Naive thymus-derived CD4-positive, alpha-beta T cell (primary cell): ENCODE measurements around the gene C17orf67. TPM values are rescaled to one million over a fixed set of nuclear protein-coding genes. Genes with fewer than 3 reads are reported as not detected.
A peak's percentile ranks its signal among the peaks of the same experiment; 100 is the strongest.

Experiments
- ATAC-seq: fragments of 150-1000 bp; cut with Tn5 transposase; 2 replicates; pipeline ENCODE4 v1.10.0; 2021; ENCODE audit warnings: mild to moderate bottlenecking, moderate library complexity
- CTCF ChIA-PET: fragments of 350-600 bp; sonication (Branson Sonifier 250); formaldehyde crosslinking; loops from one replicate; lab custom pipeline; 2021; ENCODE audit warnings: antibody characterized with exemption; lab: Charles Lee
- POLR2A ChIA-PET: fragments of 350-600 bp; sonication (Branson Sonifier 250); formaldehyde crosslinking; loops from one replicate; lab custom pipeline; 2021; ENCODE audit warnings: antibody characterized with exemption, inconsistent platforms; lab: Charles Lee
- DNase-seq, 9 donors: peaks; one replicate each; pipeline versions ENCODE4 v3.0.0 to v3.0.0-alpha.2; 2020 to 2022; ENCODE audit warnings: mixed read lengths in 1 of 9
- H3K27ac ChIP-seq: one replicate; pipeline ENCODE4 v1.7.0; 2013; ENCODE audit warnings: mild to moderate bottlenecking, low read depth, low read length, moderate library complexity
- H3K27me3 ChIP-seq, 2 donors: one replicate each; pipeline ENCODE4 v1.7.0; 2013; ENCODE audit warnings: low read length in 2 of 2, mild to moderate bottlenecking in 2 of 2, moderate library complexity in 2 of 2; ENCODE audit not compliant: control insufficient read depth in 2 of 2, insufficient read depth in 2 of 2
- H3K36me3 ChIP-seq, 3 experiments: 1 replicate in 2 of 3; 2 replicates in 1 of 3; pipeline ENCODE4 v1.7.0; 2013; ENCODE audit warnings: low read length in 3 of 3, mild to moderate bottlenecking in 3 of 3, moderate library complexity in 1 of 3; ENCODE audit not compliant: insufficient read depth in 3 of 3, control insufficient read depth in 2 of 3
- H3K4me1 ChIP-seq, 2 donors: one replicate each; pipeline ENCODE4 v1.7.0; 2013; ENCODE audit warnings: low read length in 2 of 2, mild to moderate bottlenecking in 2 of 2, moderate library complexity in 1 of 2; ENCODE audit not compliant: control insufficient read depth in 2 of 2, insufficient read depth in 2 of 2
- H3K4me3 ChIP-seq: 2 replicates; pipeline ENCODE4 v1.7.0; 2013; ENCODE audit warnings: mild to moderate bottlenecking, low read length
- H3K9me3 ChIP-seq, 3 experiments: 1 replicate in 2 of 3; 2 replicates in 1 of 3; pipeline ENCODE4 v1.7.0; 2013; ENCODE audit warnings: low read length in 3 of 3; ENCODE audit not compliant: control insufficient read depth in 2 of 3
- H3K27ac Mint-ChIP-seq, 9 donors: one replicate each; pipeline ENCODE4 v1.8.0; 2020 to 2022; ENCODE audit warnings: mixed read lengths in 9 of 9, mild to moderate bottlenecking in 8 of 9, moderate library complexity in 5 of 9, inconsistent platforms in 2 of 9
- H3K27me3 Mint-ChIP-seq, 5 donors: one replicate each; pipeline ENCODE4 v1.8.0; 2021 to 2022; ENCODE audit warnings: mixed read lengths in 5 of 5, mild to moderate bottlenecking in 1 of 5
- H3K36me3 Mint-ChIP-seq, 5 donors: one replicate each; pipeline ENCODE4 v1.8.0; 2020 to 2022; ENCODE audit warnings: mixed read lengths in 5 of 5, mild to moderate bottlenecking in 3 of 5, inconsistent platforms in 1 of 5
- H3K4me1 Mint-ChIP-seq, 7 donors: one replicate each; pipeline ENCODE4 v1.8.0; 2020 to 2022; ENCODE audit warnings: mixed read lengths in 7 of 7, mild to moderate bottlenecking in 3 of 7, inconsistent platforms in 1 of 7
- H3K4me3 Mint-ChIP-seq, 10 donors: one replicate each; pipeline ENCODE4 v1.8.0; 2020 to 2022; ENCODE audit warnings: mild to moderate bottlenecking in 10 of 10, mixed read lengths in 10 of 10, moderate library complexity in 6 of 10, inconsistent platforms in 2 of 10
- H3K9me3 Mint-ChIP-seq, 11 donors: one replicate each; pipeline ENCODE4 v1.8.0; 2020 to 2022; ENCODE audit warnings: mixed read lengths in 11 of 11, mild to moderate bottlenecking in 4 of 11, inconsistent platforms in 1 of 11, moderate library complexity in 1 of 11
- intact Hi-C, 2 donors: fragments of 100-400 bp; cut with micrococcal nuclease; formaldehyde crosslinking; loops; one replicate each; pipeline ENCODE4 v1.15.1; 2023
- polyA plus RNA-seq, 2 donors: library from polyadenylated mRNA; unstranded; fragments of 300-500 nt; fragmentation: Illumina TruSeq; gene quantifications; one replicate each; pipeline ENCODE4 v1.2.3, GENCODE V29; 2021
- total RNA-seq, 6 experiments: library from RNA in 5 of 6; stranded (reverse) in 5 of 6; gene quantifications; 1 replicate in 5 of 6; 2 replicates in 1 of 6; pipeline ENCODE4 v1.2.3 and lab custom pipeline; 2021 to 2026

C17orf67 gene
- total and polyA plus RNA-seq, 7 experiments from 2014 or later = 1.1 to 9.1 (median 3.8) TPM

- Histone ChIP-seq H3K27ac (peak overlapping the region; percentile 82), H3K9me3 (no peaks in the 10 kb centered on the region), H3K4me1 (peaks cover 0 to 18% of the 10 kb centered on the region in 2 donors), H3K27me3 (no peaks in the 10 kb centered on the region), H3K4me3 (peak overlapping the region; percentile 62), H3K36me3 (no peaks in the 10 kb centered on the region)
- ATAC-seq = peak; percentile 99
- Mint-ChIP-seq H3K4me3 (peak overlapping the region; percentile 87 to 99 (median 92)), H3K9me3 (no peaks in the 10 kb centered on the region), H3K36me3 (no peaks in the 10 kb centered on the region), H3K4me1 (peaks cover 19 to 37% (median 31%) of the 10 kb centered on the region in 7 donors), H3K27ac (peak overlapping the region; percentile 92 to 100 (median 96)), H3K27me3 (peaks cover 0 to 5% (median 0%) of the 10 kb centered on the region in 5 donors)
- intact Hi-C loops = loop anchor here (1.0 to 10.0 kb wide), 18 partner anchors 17 to 1254 kb away; partner anchors contain the start of gene C17orf67 (in 1 of the 2)
- ChIA-PET CTCF (interaction anchor here (0.5 to 4.7 kb wide), 30 partner anchors 9 to 1730 kb away, joined by 3 to 63 read pairs (median 4); partner anchors contain the start of gene NOG), POLR2A (interaction anchor here (0.6 to 2.1 kb wide), 17 partner anchors 9 to 186 kb away, joined by 3 to 27 read pairs (median 4); partner anchors contain the start of gene NOG)
- peak; percentile 81 to 92 (median 88) for DNase-seq
Observed at GRCh38 chr17:56779898-56780777, 53.6 kb downstream of the C17orf67 start.

GRCh38 chr17:56779322-56779721, 54.4 kb downstream of the C17orf67 start:
- H3K4me3 Mint-ChIP-seq = peak overlapping the region; percentile 87 to 99 (median 92)
- POLR2A ChIA-PET = interaction anchor here (0.8 to 2.1 kb wide), 14 partner anchors 8 to 185 kb away, joined by 3 to 27 read pairs (median 4); partner anchors contain the start of gene NOG
- H3K4me3 ChIP-seq = peak overlapping the region; percentile 62
- H3K27ac ChIP-seq = peak overlapping the region; percentile 82
- intact Hi-C loops = loop anchor here (1.0 to 2.0 kb wide), 4 partner anchors 17 to 125 kb away; no protein-coding TSS in a partner anchor
- ATAC-seq = no peak
- peaks cover 0 to 18% of the 10 kb centered on the region in 2 donors for H3K4me1 ChIP-seq
- peak overlapping the region; percentile 92 to 100 (median 96) for H3K27ac Mint-ChIP-seq
- no peak for DNase-seq
- CTCF ChIA-PET = interaction anchor here (0.9 to 4.7 kb wide), 17 partner anchors 8 to 282 kb away, joined by 3 to 63 read pairs (median 4); partner anchors contain the start of gene NOG
- H3K27me3 ChIP-seq = no peaks in the 10 kb centered on the region
- no peaks in the 10 kb centered on the region for H3K9me3 ChIP-seq
- H3K27me3 Mint-ChIP-seq = peaks cover 0 to 5% (median 0%) of the 10 kb centered on the region in 5 donors
- no peaks in the 10 kb centered on the region for H3K9me3 Mint-ChIP-seq
- H3K36me3 ChIP-seq = no peaks in the 10 kb centered on the region
- H3K36me3 Mint-ChIP-seq = no peaks in the 10 kb centered on the region
- H3K4me1 Mint-ChIP-seq = peaks cover 19 to 37% (median 31%) of the 10 kb centered on the region in 7 donors

- ChIA-PET CTCF (interaction anchor here (0.9 to 4.7 kb wide), 11 partner anchors 13 to 282 kb away, joined by 3 to 63 read pairs (median 4); partner anchors contain the start of gene NOG), POLR2A (interaction anchor here (0.8 to 2.1 kb wide), 11 partner anchors 11 to 185 kb away, joined by 3 to 27 read pairs (median 5); partner anchors contain the start of gene NOG)
- Mint-ChIP-seq H3K27me3 (peaks cover 0 to 5% (median 0%) of the 10 kb centered on the region in 5 donors), H3K27ac (peak overlapping the region; percentile 92 to 100 (median 96)), H3K4me1 (peaks cover 19 to 37% (median 31%) of the 10 kb centered on the region in 7 donors), H3K9me3 (no peaks in the 10 kb centered on the region), H3K36me3 (no peaks in the 10 kb centered on the region), H3K4me3 (peak overlapping the region; percentile 51 to 99 (median 92))
- no peaks in the 10 kb centered on the region for H3K9me3 ChIP-seq
- peak overlapping the region; percentile 82 for H3K27ac ChIP-seq
- intact Hi-C loops = loop anchor here (1.0 to 2.0 kb wide), 4 partner anchors 16 to 125 kb away; no protein-coding TSS in a partner anchor
- no peak overlapping the region for H3K4me3 ChIP-seq
- H3K4me1 ChIP-seq = peaks cover 0 to 18% of the 10 kb centered on the region in 2 donors
- ATAC-seq = no peak
- DNase-seq = no peak
- H3K36me3 ChIP-seq = no peaks in the 10 kb centered on the region
- H3K27me3 ChIP-seq = no peaks in the 10 kb centered on the region
Observed at GRCh38 chr17:56778898-56779297, 54.8 kb downstream of the C17orf67 start.

DNA sequence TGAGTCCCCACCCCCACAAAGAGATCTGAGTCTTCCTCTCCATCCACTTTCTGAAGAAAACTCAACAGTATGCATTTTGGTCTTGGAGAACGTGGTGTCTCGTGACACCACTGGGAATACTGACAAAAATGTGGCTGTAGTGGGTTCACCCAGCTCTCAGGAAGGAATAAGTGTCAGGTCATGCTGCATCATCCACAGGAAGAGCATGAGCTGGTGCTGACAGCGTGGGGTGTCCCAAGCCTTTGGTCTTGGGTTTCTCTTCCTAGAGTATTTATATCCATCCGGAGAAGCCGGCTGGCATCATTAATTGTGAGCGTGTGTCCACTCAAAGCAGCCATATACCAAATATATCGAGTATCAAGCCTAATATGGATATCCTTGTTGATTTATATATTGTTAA, 55.9 kb downstream of the C17orf67 start:
- no peak for ATAC-seq
- H3K36me3 Mint-ChIP-seq = no peaks in the 10 kb centered on the region
- H3K9me3 Mint-ChIP-seq = no peaks in the 10 kb centered on the region
- H3K27ac ChIP-seq = no peak overlapping the region
- peaks cover 0 to 18% of the 10 kb centered on the region in 2 donors for H3K4me1 ChIP-seq
- peaks cover 0 to 5% (median 0%) of the 10 kb centered on the region in 5 donors for H3K27me3 Mint-ChIP-seq
- no peaks in the 10 kb centered on the region for H3K9me3 ChIP-seq
- no peaks in the 10 kb centered on the region for H3K27me3 ChIP-seq
- no peaks in the 10 kb centered on the region for H3K36me3 ChIP-seq
- H3K27ac Mint-ChIP-seq = peak overlapping the region in 8 of 9 donors; percentile 28 to 100 (median 96)
- intact Hi-C loops = loop anchor here (2.0 kb wide), 3 partner anchors 15 to 53 kb away; no protein-coding TSS in a partner anchor
- no peak for DNase-seq
- peaks cover 19 to 37% (median 31%) of the 10 kb centered on the region in 7 donors for H3K4me1 Mint-ChIP-seq
- no peak overlapping the region for H3K4me3 ChIP-seq
- ChIA-PET POLR2A (interaction anchor here (0.5 to 1.1 kb wide), 3 partner anchors 27 to 1254 kb away, joined by 3 read pairs; no protein-coding TSS in a partner anchor), CTCF (interaction anchor here (1.5 kb wide), 1 partner anchor 62 kb away, joined by 3 read pairs; no protein-coding TSS in a partner anchor)
- no peak overlapping the region for H3K4me3 Mint-ChIP-seq

- no peaks in the 10 kb centered on the region for H3K9me3 Mint-ChIP-seq
- CTCF ChIA-PET = interaction anchor here (1.2 kb wide), 1 partner anchor 59 kb away, joined by 4 read pairs; no protein-coding TSS in a partner anchor
- intact Hi-C loops = no loop called here
- no peaks in the 10 kb centered on the region for H3K9me3 ChIP-seq
- peaks cover 14 to 28% (median 23%) of the 10 kb centered on the region in 7 donors for H3K4me1 Mint-ChIP-seq
- DNase-seq (no peak), ATAC-seq (no peak)
- no peaks in the 10 kb centered on the region for H3K36me3 ChIP-seq
- peaks cover 0 to 13% of the 10 kb centered on the region in 2 donors for H3K4me1 ChIP-seq
- no peak overlapping the region for H3K27ac ChIP-seq
- no peak overlapping the region for H3K27ac Mint-ChIP-seq
- no peaks in the 10 kb centered on the region for H3K27me3 Mint-ChIP-seq
- no peaks in the 10 kb centered on the region for H3K36me3 Mint-ChIP-seq
- POLR2A ChIA-PET = no interaction called here
- H3K4me3 ChIP-seq = no peak overlapping the region
- no peaks in the 10 kb centered on the region for H3K27me3 ChIP-seq
- H3K4me3 Mint-ChIP-seq = no peak overlapping the region
Observed at GRCh38 chr17:56774650-56775049, 59.1 kb downstream of the C17orf67 start.

DNA sequence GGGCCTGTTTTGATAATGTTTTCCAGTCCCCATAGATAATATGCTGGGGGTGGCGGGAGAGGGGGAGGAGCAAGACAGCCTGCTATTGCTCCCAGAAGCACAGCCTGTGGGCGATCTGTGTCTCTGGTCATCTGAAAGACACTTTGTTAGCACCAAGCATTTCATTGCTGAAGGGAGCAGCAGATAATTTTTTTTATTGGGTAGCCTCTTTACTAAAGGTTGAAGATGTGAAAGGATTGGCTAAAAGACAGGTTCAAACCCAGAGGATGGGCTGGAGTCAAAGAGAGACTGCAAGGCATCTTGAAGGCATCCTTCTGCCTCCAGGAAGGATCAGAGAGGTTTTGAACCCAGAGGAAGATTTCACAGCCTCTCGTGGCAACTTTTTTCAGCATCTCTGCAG, 60.6 kb downstream of the C17orf67 start:
- ATAC-seq = no peak
- DNase-seq = no peak
- Mint-ChIP-seq H3K36me3 (no peaks in the 10 kb centered on the region), H3K4me1 (peaks cover 5 to 13% (median 9%) of the 10 kb centered on the region in 7 donors), H3K27me3 (no peaks in the 10 kb centered on the region), H3K27ac (no peak overlapping the region), H3K9me3 (no peaks in the 10 kb centered on the region), H3K4me3 (no peak overlapping the region)
- H3K36me3 ChIP-seq = no peaks in the 10 kb centered on the region
- H3K4me1 ChIP-seq = no peaks in the 10 kb centered on the region
- ChIA-PET CTCF (no interaction called here), POLR2A (no interaction called here)
- no peak overlapping the region for H3K27ac ChIP-seq
- no peaks in the 10 kb centered on the region for H3K9me3 ChIP-seq
- intact Hi-C loops = no loop called here
- H3K27me3 ChIP-seq = no peaks in the 10 kb centered on the region
- H3K4me3 ChIP-seq = no peak overlapping the region
